Effector CD4-positive, alpha-beta T cell (primary cell): ENCODE results near the gene ZNF708.
"Not testable (repeated sequence)": the region's sequence is repeated elsewhere in the genome, so short reads cannot be mapped to it uniquely, and the experiment has no call there.

Source experiments
- DNase-seq: peaks from one replicate; pipeline ENCODE4 v3.0.0-alpha.2; 2020

ZNF708 gene

DNA sequence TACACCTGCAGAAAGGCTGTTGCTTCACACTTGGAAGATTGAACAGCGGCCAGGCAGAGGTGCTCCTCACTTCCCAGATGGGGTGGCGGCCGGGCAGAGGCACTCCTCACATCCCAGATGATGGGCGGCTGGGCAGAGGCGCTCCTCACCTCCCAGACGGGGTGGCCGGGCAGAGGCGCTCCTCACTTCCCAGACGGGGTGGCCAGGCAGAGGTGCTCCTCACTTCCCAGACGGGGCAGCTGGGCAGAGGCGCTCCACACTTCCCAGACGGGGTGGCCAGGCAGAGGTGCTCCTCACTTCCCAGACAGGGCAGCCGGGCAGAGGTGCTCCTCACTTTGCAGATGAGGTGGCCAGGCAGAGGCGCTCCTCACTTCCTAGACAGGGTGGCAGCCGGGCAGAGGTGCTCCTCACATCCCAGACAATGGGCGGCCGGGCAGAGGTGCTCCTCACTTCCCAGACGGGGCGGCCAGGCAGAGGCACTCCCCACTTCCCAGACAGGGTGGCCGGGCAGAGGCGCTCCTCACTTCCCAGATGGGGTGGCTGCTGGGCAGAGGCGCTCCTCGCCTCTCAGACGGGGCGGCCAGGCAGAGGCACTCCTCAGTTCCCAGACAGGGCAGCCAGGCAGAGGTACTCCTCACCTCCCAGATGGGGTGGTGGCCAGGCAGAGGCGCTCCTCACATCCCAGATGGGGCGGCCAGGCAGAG, 69.6 kb downstream of the ZNF708 start:
- not testable (repeated sequence) for DNase-seq

DNA sequence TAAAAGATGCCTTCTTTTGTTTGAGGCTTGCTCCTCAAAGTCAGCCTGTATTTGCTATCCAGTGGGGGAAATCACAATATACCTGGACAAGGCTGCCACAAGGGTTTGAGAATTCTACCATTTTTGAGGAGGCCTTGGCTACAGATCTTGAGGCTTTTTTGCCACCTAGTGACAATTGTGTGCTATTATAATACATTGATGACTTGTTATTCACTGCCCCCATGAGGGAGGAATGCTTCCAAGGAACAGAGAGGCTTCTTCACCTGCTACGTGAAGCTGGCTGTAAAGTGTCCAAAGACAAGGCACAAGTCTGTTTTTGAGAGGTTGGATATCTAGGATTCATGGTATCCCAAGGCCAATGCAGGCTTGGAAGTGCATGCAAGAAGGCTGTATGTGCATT, 72.5 kb downstream of the ZNF708 start:
- DNase-seq, result no peak
